ENCODE measurements around the gene BCAT1.

Gene BCAT1

DNA sequence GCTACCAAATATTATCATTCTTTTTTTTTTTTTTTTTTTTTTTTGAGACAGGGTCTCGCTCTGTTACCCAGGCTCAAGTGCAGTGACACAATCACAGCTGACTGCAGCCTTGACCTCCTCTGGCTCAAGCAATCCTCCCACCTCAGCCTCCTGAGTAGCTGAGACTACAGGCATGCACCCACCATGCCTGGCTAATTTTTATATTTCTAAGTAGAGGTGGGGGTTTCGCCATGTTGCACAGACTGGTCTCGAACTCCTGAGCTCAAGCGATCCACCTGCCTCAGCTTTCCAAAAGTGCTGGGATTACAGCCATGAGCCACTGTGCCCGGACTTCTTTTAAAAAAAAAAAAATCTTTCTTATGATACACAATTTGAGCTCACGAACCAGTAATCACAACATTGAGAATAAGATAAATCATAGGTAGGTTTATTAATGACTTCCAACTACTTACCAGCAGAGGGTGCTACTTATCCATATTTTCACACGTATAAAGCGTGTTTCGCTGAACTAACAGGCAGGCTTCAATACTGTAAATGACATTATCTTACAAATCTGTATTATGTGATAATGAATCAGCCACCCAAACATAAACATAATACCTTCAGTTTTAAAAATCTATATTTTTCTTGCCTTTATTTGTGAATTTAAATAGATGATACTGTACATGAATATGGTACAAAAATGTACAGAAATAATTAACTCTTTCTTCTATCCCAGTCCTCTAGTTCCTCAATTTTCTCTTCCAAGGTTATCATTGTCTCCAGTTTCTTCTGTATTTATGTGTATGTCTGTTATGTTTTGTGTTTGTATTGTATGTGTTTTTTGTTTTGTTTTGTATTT is 42.5 kb upstream of the BCAT1 start:
- peak; percentile 15 for TF ChIP-seq CTCF (IDR thresholded peaks at IDR 0.05; ENCODE audit: low read depth, low read length)
- peak; percentile 64 to 78 for DNase-seq (ENCODE audit: low read depth in 2 of 2)
- no peak overlapping the region for H3K4me3 ChIP-seq (replicated peaks in 1 of 2; ENCODE audit: low read depth in 2 of 2, low read length in 2 of 2)

- H3K4me3 ChIP-seq (replicated peaks in 1 of 2; ENCODE audit: low read depth in 2 of 2, low read length in 2 of 2), result no peak overlapping the region
- DNase-seq (ENCODE audit: low read depth in 2 of 2), result no peak
- TF ChIP-seq CTCF (IDR thresholded peaks at IDR 0.05; ENCODE audit: low read depth, low read length), result no peak
Measured at GRCh38 chr12:24989216-24989615, 40.3 kb upstream of the BCAT1 start.

- H3K4me3 ChIP-seq (replicated peaks in 1 of 2; ENCODE audit: low read depth in 2 of 2, low read length in 2 of 2), result no peak overlapping the region
- TF ChIP-seq CTCF (IDR thresholded peaks at IDR 0.05; ENCODE audit: low read depth, low read length), result no peak
- DNase-seq (ENCODE audit: low read depth in 2 of 2), result no peak
Measured at GRCh38 chr12:24982250-24982649, 33.3 kb upstream of the BCAT1 start.

GRCh38 chr12:24979976-24980730 is 31.3 kb upstream of the BCAT1 start:
- TF ChIP-seq CTCF (IDR thresholded peaks at IDR 0.05; ENCODE audit: low read depth, low read length), result no peak
- H3K4me3 ChIP-seq (replicated peaks in 1 of 2; ENCODE audit: low read depth in 2 of 2, low read length in 2 of 2), result no peak overlapping the region
- no peak for DNase-seq (ENCODE audit: low read depth in 2 of 2)

GRCh38 chr12:24979329-24979728 is 30.4 kb upstream of the BCAT1 start:
- no peak overlapping the region for H3K4me3 ChIP-seq (replicated peaks in 1 of 2; ENCODE audit: low read depth in 2 of 2, low read length in 2 of 2)
- TF ChIP-seq CTCF (IDR thresholded peaks at IDR 0.05; ENCODE audit: low read depth, low read length), result no peak
- DNase-seq (ENCODE audit: low read depth in 2 of 2), result no peak

DNA sequence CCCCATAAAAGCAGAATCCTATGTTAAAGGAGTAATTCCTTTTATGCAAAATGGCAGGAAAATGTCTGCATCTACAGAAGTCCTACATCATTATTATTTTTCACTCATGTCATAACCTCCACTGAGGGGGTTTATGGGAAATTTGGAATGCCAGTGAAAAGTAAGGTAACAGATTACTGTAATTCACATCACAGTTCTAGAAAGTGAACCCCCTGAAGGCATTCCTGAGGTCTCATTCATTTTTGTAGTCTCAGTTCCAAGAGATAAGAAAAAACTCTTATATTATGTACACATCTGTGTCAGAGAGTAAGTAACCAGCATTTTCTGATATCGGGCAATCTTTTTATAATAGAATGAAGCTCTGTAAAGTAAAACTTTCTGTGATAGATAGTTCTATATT is 28.8 kb upstream of the BCAT1 start:
- no peak overlapping the region for H3K4me3 ChIP-seq (replicated peaks in 1 of 2; ENCODE audit: low read depth in 2 of 2, low read length in 2 of 2)
- DNase-seq (ENCODE audit: low read depth in 2 of 2), result no peak
- TF ChIP-seq CTCF (IDR thresholded peaks at IDR 0.05; ENCODE audit: low read depth, low read length), result no peak
